H1 (cell line): ENCODE results near the gene FAM53B. TPM values are rescaled to one million over a fixed set of nuclear protein-coding genes. Genes with fewer than 3 reads are reported as not detected.

ENCODE experiments used
- CTCF ChIA-PET: fragments of 300-600 bp; sonication (Branson Sonifier 250); formaldehyde crosslinking; loops from one replicate; lab custom pipeline; 2021; ENCODE audit not compliant: partially characterized antibody; lab: Charles Lee
- POLR2A ChIA-PET: fragments of 300-600 bp; sonication (Branson Sonifier 250); formaldehyde crosslinking; loops from one replicate; lab custom pipeline; 2021; ENCODE audit warnings: inconsistent platforms; ENCODE audit not compliant: partially characterized antibody; lab: Charles Lee
- DNase-seq, 2 experiments: peaks; one replicate each; pipeline versions ENCODE4 v3.0.0 to v3.0.0-alpha.2; 2010 to 2022; ENCODE audit warnings: low spot score in 2 of 2, low read depth in 1 of 2, mixed read lengths in 1 of 2
- FAIRE-seq: peaks from 2 replicates; lab custom pipeline; 2011; peaks lifted over from hg19 to GRCh38; lab: Jason Lieb, UNC
- H2AFZ ChIP-seq: 2 replicates; pipeline ENCODE4 v1.8.1; 2012; ENCODE audit warnings: low read length, inconsistent platforms
- H2AK5ac ChIP-seq: 2 replicates; pipeline ENCODE4 v1.6.1; 2013; ENCODE audit warnings: low read depth, low read length
- H2BK120ac ChIP-seq: replicated peaks from 2 replicates; pipeline ENCODE3; 2013; ENCODE audit warnings: low read depth, low read length, inconsistent platforms
- H2BK12ac ChIP-seq: 2 replicates; pipeline ENCODE4 v1.6.1; 2013; ENCODE audit warnings: low read depth, low read length
- H2BK15ac ChIP-seq: 2 replicates; pipeline ENCODE4 v1.6.1; 2013; ENCODE audit warnings: low read length
- H2BK20ac ChIP-seq: 2 replicates; pipeline ENCODE4 v1.6.1; 2013; ENCODE audit warnings: low read length
- H2BK5ac ChIP-seq: 2 replicates; pipeline ENCODE4 v1.6.1; 2013; ENCODE audit warnings: low read depth, low read length
- H3K14ac ChIP-seq: 2 replicates; pipeline ENCODE4 v1.6.1; 2013; ENCODE audit warnings: inconsistent platforms; ENCODE audit not compliant: insufficient read length
- H3K18ac ChIP-seq: 2 replicates; pipeline ENCODE4 v1.6.1; 2013; ENCODE audit warnings: low read length; ENCODE audit errors: extremely low read depth
- H3K23ac ChIP-seq: 2 replicates; pipeline ENCODE4 v1.6.1; 2013; ENCODE audit warnings: inconsistent platforms; ENCODE audit not compliant: insufficient read length
- H3K23me2 ChIP-seq: 2 replicates; pipeline ENCODE4 v1.6.1; 2013; ENCODE audit warnings: low read depth, low read length
- H3K27ac ChIP-seq: 2 replicates; pipeline ENCODE4 v1.6.1; 2011; ENCODE audit warnings: low read depth, low read length, inconsistent platforms
- H3K27me3 ChIP-seq, 4 experiments: replicated peaks in 1 of 4; 1 replicate in 1 of 4; 2 replicates in 3 of 4; pipeline versions ENCODE4 v1.6.1 to v1.8.1; 2011 to 2013; ENCODE audit warnings: low read length in 3 of 4, mild to moderate bottlenecking in 3 of 4, inconsistent platforms in 2 of 4, mixed read lengths in 2 of 4, moderate library complexity in 1 of 4; ENCODE audit not compliant: control insufficient read depth in 3 of 4, insufficient read depth in 3 of 4; ENCODE audit errors: extremely low read depth in 1 of 4
- H3K36me3 ChIP-seq, 4 experiments: 2 replicates each; pipeline versions ENCODE4 v1.6.1 to v1.8.1; 2011 to 2013; ENCODE audit warnings: mild to moderate bottlenecking in 4 of 4, low read length in 3 of 4, moderate library complexity in 2 of 4, control low read depth in 1 of 4, inconsistent platforms in 1 of 4; ENCODE audit not compliant: insufficient read depth in 4 of 4, control insufficient read depth in 2 of 4
- H3K4ac ChIP-seq: replicated peaks from 2 replicates; pipeline ENCODE3; 2013; ENCODE audit warnings: low read length, low read depth, mixed read lengths, inconsistent platforms; ENCODE audit not compliant: insufficient read length
- H3K4me1 ChIP-seq, 4 experiments: replicated peaks in 1 of 4; 1 replicate in 1 of 4; 2 replicates in 3 of 4; pipeline versions ENCODE4 v1.6.1 to v1.8.1; 2011 to 2013; ENCODE audit warnings: low read length in 3 of 4, inconsistent platforms in 2 of 4, mixed read lengths in 1 of 4; ENCODE audit not compliant: insufficient read depth in 4 of 4, control insufficient read depth in 3 of 4
- H3K4me2 ChIP-seq, 2 experiments: 2 replicates each; pipeline versions ENCODE4 v1.6.1 to v1.8.1; 2011 to 2013; ENCODE audit warnings: low read depth in 2 of 2, low read length in 2 of 2, control low read depth in 1 of 2, inconsistent platforms in 1 of 2, mild to moderate bottlenecking in 1 of 2; ENCODE audit not compliant: insufficient read depth in 1 of 2
- H3K4me3 ChIP-seq, 4 experiments: fragments of 200-600, 300-600 bp in 1 of 4; sonication (generic), shearing (Covaris generic), sonication (Bioruptor Twin) in 1 of 4; 2 replicates each; pipeline versions ENCODE4 v1.5.1 to v1.8.1; 2011 to 2016; ENCODE audit warnings: low read length in 4 of 4, low read depth in 3 of 4, control low read depth in 2 of 4, inconsistent platforms in 2 of 4, mild to moderate bottlenecking in 2 of 4, mixed read lengths in 1 of 4, moderate library complexity in 1 of 4; ENCODE audit not compliant: insufficient read depth in 2 of 4; ENCODE audit errors: extremely low read depth in 1 of 4
- H3K56ac ChIP-seq: replicated peaks from 2 replicates; pipeline ENCODE3; 2013; ENCODE audit warnings: low read depth, mild to moderate bottlenecking, mixed read lengths, low read length, inconsistent platforms; ENCODE audit not compliant: insufficient read length
- H3K79me1 ChIP-seq: 2 replicates; pipeline ENCODE4 v1.6.1; 2013; ENCODE audit warnings: low read depth, low read length, control low read depth
- H3K79me2 ChIP-seq, 2 experiments: 2 replicates each; pipeline versions ENCODE4 v1.6.1 to v1.8.1; 2012 to 2013; ENCODE audit warnings: low read length in 2 of 2, mild to moderate bottlenecking in 2 of 2, inconsistent platforms in 1 of 2; ENCODE audit not compliant: insufficient read depth in 2 of 2, control insufficient read depth in 1 of 2
- H3K9ac ChIP-seq, 4 experiments: replicated peaks in 1 of 4; 1 replicate in 1 of 4; 2 replicates in 3 of 4; pipeline versions ENCODE4 v1.6.1 to v1.8.1; 2011 to 2013; ENCODE audit warnings: low read depth in 3 of 4, low read length in 3 of 4, control low read depth in 2 of 4, mild to moderate bottlenecking in 2 of 4, moderate library complexity in 2 of 4, inconsistent platforms in 1 of 4; ENCODE audit errors: extremely low read depth in 1 of 4
- H3K9me3 ChIP-seq, 2 experiments: 2 replicates each; pipeline versions ENCODE4 v1.6.1 to v1.8.1; 2012 to 2013; ENCODE audit warnings: mild to moderate bottlenecking in 2 of 2, moderate library complexity in 2 of 2, control low read depth in 1 of 2, inconsistent platforms in 1 of 2, low read depth in 1 of 2, low read length in 1 of 2, mixed read lengths in 1 of 2; ENCODE audit not compliant: insufficient read depth in 2 of 2
- H4K20me1 ChIP-seq, 2 experiments: replicated peaks in 1 of 2; 2 replicates each; pipeline versions ENCODE3 to v1.8.1; 2011 to 2013; ENCODE audit warnings: inconsistent platforms in 2 of 2, low read length in 2 of 2, mild to moderate bottlenecking in 1 of 2; ENCODE audit not compliant: insufficient read depth in 2 of 2, control insufficient read depth in 1 of 2
- H4K5ac ChIP-seq: 2 replicates; pipeline ENCODE4 v1.6.1; 2013; ENCODE audit warnings: low read length, low read depth, mixed read lengths, inconsistent platforms; ENCODE audit not compliant: insufficient read length
- H4K8ac ChIP-seq: 2 replicates; pipeline ENCODE4 v1.8.0; 2013; ENCODE audit warnings: mild to moderate bottlenecking, moderate library complexity, low read length, inconsistent platforms; ENCODE audit not compliant: insufficient read depth; ENCODE audit errors: extremely low read depth
- H4K91ac ChIP-seq: replicated peaks from 2 replicates; pipeline ENCODE3; 2013; ENCODE audit warnings: low read length, mixed read lengths, inconsistent platforms; ENCODE audit not compliant: insufficient read length
- ATF3 ChIP-seq: IDR thresholded peaks from 2 replicates; pipeline ENCODE4 v1.6.1; 2011; ENCODE audit warnings: low read depth, mild to moderate bottlenecking, low read length; ENCODE audit not compliant: insufficient read depth
- EGR1 ChIP-seq: IDR thresholded peaks from 2 replicates; pipeline ENCODE4 v1.6.1; 2011; ENCODE audit warnings: low read depth, low read length, borderline replicate concordance
- GTF2F1 ChIP-seq: IDR thresholded peaks from 2 replicates; pipeline ENCODE4 v1.6.1; 2012; ENCODE audit warnings: low read depth, low read length, improper control_type of control experiment, borderline replicate concordance
- NANOG ChIP-seq: IDR thresholded peaks from 2 replicates; pipeline ENCODE4 v1.6.1; 2011; ENCODE audit warnings: low read length, low read depth, mild to moderate bottlenecking, inconsistent platforms; ENCODE audit not compliant: insufficient read depth, poor library complexity, severe bottlenecking
- POLR2AphosphoS5 ChIP-seq: IDR thresholded peaks from 2 replicates; pipeline ENCODE4 v1.6.1; 2011; ENCODE audit warnings: low read depth, low read length
- SIX5 ChIP-seq: IDR thresholded peaks from 2 replicates; pipeline ENCODE4 v1.6.1; 2011; ENCODE audit warnings: mild to moderate bottlenecking, low read depth, low read length
- WGBS, 2 experiments: shearing (Covaris generic) in 1 of 2; methylation state at CpG; one replicate each; pipeline versions ENCODE4 v1.1.6 to v1.1.7; 2013 to 2015; ENCODE audit warnings: low lambda C conversion rate in 2 of 2, mixed read lengths in 2 of 2, inconsistent platforms in 1 of 2, low coverage in 1 of 2, missing lambda C conversion rate in 1 of 2; ENCODE audit not compliant: insufficient replicate concordance in 2 of 2, insufficient coverage in 1 of 2, insufficient read length in 1 of 2; ENCODE audit errors: extremely low coverage in 1 of 2, missing lambda C conversion rate in 1 of 2; 5-methylcytosine and 5-hydroxymethylcytosine counted together
- polyA plus RNA-seq, 7 experiments: library from polyadenylated mRNA; depleted of rRNA in 3 of 7; stranded (reverse) in 5 of 7; unstranded in 2 of 7; fragments of >200 nt in 5 of 7; fragments of 200-250 nt in 2 of 7; gene quantifications; 1 replicate in 5 of 7; 2 replicates in 1 of 7; 4 replicates in 1 of 7; pipeline versions ENCODE4 v1.2.1 to v1.2.3, GENCODE V29; 2011 to 2013; ENCODE audit warnings: missing spikeins in 2 of 7, mixed read lengths in 2 of 7
- total RNA-seq: library from RNA; stranded (reverse); fragmentation: NEBNext Ultra II Directional; extraction: Animal tissue kit (Norgen Biotek cat#: 25700); gene quantifications from 2 replicates; pipeline ENCODE4 v1.2.1, GENCODE V29; 2021

The FAM53B gene
- total and polyA plus RNA-seq, 2 of the 8 experiments (the other 6 are each of a cell fraction or from before 2014, with no cell fraction given) = 5.3 to 14.4 TPM

- no peak overlapping the region for H4K91ac ChIP-seq
- H2BK12ac ChIP-seq = no peak overlapping the region
- H3K18ac ChIP-seq = no peak overlapping the region
- no peak overlapping the region for H3K9ac ChIP-seq
- no peak overlapping the region for H3K4ac ChIP-seq
- no peaks in the 10 kb centered on the region; the same call in 1 of the 2 replicates for H3K79me1 ChIP-seq
- no peaks in the 10 kb centered on the region for H3K23me2 ChIP-seq
- no peaks in the 10 kb centered on the region for H3K79me2 ChIP-seq
- no peak overlapping the region for H3K23ac ChIP-seq
- H3K9me3 ChIP-seq = 0 out of 4 replicates have a peak, but pooled peaks cover 0 to 7% of the 10 kb centered on the region in 2 experiments
- no peak overlapping the region for H3K27ac ChIP-seq
- DNase-seq (no peak), FAIRE-seq (no peak)
- ChIA-PET POLR2A (no interaction called here), CTCF (interaction anchor here (0.9 to 2.2 kb wide), 5 partner anchors 12 to 67 kb away, joined by 3 to 6 read pairs (median 4); no protein-coding TSS in a partner anchor)
- H3K4me2 ChIP-seq = no peak overlapping the region
- H4K8ac ChIP-seq = no peak overlapping the region
- H3K14ac ChIP-seq = no peak overlapping the region
- H2BK15ac ChIP-seq = no peak overlapping the region
- no peak overlapping the region for H2BK5ac ChIP-seq
- no peak overlapping the region for H4K5ac ChIP-seq
- peaks cover 2 to 7% of the 10 kb centered on the region in 2 experiments for H4K20me1 ChIP-seq
- no peak overlapping the region for H2BK20ac ChIP-seq
- no peak overlapping the region for H2AK5ac ChIP-seq
- H3K27me3 ChIP-seq = no peaks in the 10 kb centered on the region
- no peak overlapping the region for H3K4me3 ChIP-seq
- H3K4me1 ChIP-seq = no peaks in the 10 kb centered on the region; a peak in 1 of 7 replicates
- TF ChIP-seq NANOG (no peak), ATF3 (no peak), SIX5 (no peak), GTF2F1 (no peak), EGR1 (no peak), POLR2AphosphoS5 (no peak)
- H3K56ac ChIP-seq = no peak overlapping the region
- H3K36me3 ChIP-seq = no peaks in the 10 kb centered on the region
- H2AFZ ChIP-seq = no peak overlapping the region
- no peak overlapping the region for H2BK120ac ChIP-seq
- 88% methylated on average over 15 of the region's 20 CpGs; no CpG with 5 or more reads in 1 of the 2 experiments for WGBS, 2 experiments
Measured at GRCh38 chr10:124576526-124577420, 167.4 kb downstream of the FAM53B start.
